Keratinocyte (primary cell): ENCODE data around the gene CCDC167. TPM values are rescaled to one million over a fixed set of nuclear protein-coding genes. Genes with fewer than 3 reads are reported as not detected.

Experiments
- DNase-seq: peaks from one replicate; pipeline ENCODE4 v3.0.0-alpha.2; 2011; ENCODE audit warnings: low read depth, missing footprints, low spot score
- FAIRE-seq: peaks from 2 replicates; lab custom pipeline; 2011; peaks lifted over from hg19 to GRCh38; lab: Jason Lieb, UNC
- H2AFZ ChIP-seq: 2 replicates; pipeline ENCODE4 v1.6.0; 2012; ENCODE audit warnings: low read length, control low read depth, inconsistent platforms; ENCODE audit not compliant: control insufficient read depth
- H3K27ac ChIP-seq: 2 replicates; pipeline ENCODE4 v1.5.1; 2011; ENCODE audit warnings: low read length; ENCODE audit not compliant: control insufficient read depth, insufficient read depth
- H3K27me3 ChIP-seq: 3 replicates; pipeline ENCODE4 v1.6.0; 2011; ENCODE audit warnings: low read length; ENCODE audit not compliant: control insufficient read depth, insufficient read depth; ENCODE audit errors: extremely low read depth
- H3K36me3 ChIP-seq, 2 experiments: 2 replicates in 1 of 2; 3 replicates in 1 of 2; pipeline ENCODE4 v1.5.1; 2011; ENCODE audit warnings: low read length in 2 of 2, mild to moderate bottlenecking in 1 of 2; ENCODE audit not compliant: control insufficient read depth in 2 of 2, insufficient read depth in 2 of 2; ENCODE audit errors: extremely low read depth in 1 of 2
- H3K4me1 ChIP-seq: 3 replicates; pipeline ENCODE4 v1.5.1; 2011; ENCODE audit warnings: low read length; ENCODE audit not compliant: control insufficient read depth, insufficient read depth; ENCODE audit errors: extremely low read depth
- H3K4me2 ChIP-seq: 3 replicates; pipeline ENCODE4 v1.6.0; 2011; ENCODE audit warnings: low read depth, low read length; ENCODE audit not compliant: control insufficient read depth, insufficient read depth; ENCODE audit errors: extremely low read depth
- H3K4me3 ChIP-seq, 3 experiments: fragments of 200-600 bp in 1 of 3; sonication (generic) in 1 of 3; 2 replicates in 2 of 3; 3 replicates in 1 of 3; pipeline ENCODE4 v1.5.1; 2011 to 2016; ENCODE audit warnings: low read length in 3 of 3, mild to moderate bottlenecking in 3 of 3, control low read depth in 2 of 3, inconsistent platforms in 1 of 3, low read depth in 1 of 3, mixed read lengths in 1 of 3, mixed run types in 1 of 3, moderate library complexity in 1 of 3; ENCODE audit not compliant: control insufficient read depth in 2 of 3, insufficient read depth in 2 of 3; ENCODE audit errors: extremely low read depth in 1 of 3
- H3K79me2 ChIP-seq: 2 replicates; pipeline ENCODE4 v1.6.0; 2012; ENCODE audit warnings: low read length; ENCODE audit not compliant: control insufficient read depth, insufficient read depth
- H3K9ac ChIP-seq: 3 replicates; pipeline ENCODE4 v1.6.0; 2011; ENCODE audit warnings: low read length; ENCODE audit not compliant: control insufficient read depth, insufficient read depth; ENCODE audit errors: extremely low read depth
- H3K9me1 ChIP-seq: 3 replicates; pipeline ENCODE4 v1.6.0; 2011; ENCODE audit warnings: low read length; ENCODE audit not compliant: control insufficient read depth, insufficient read depth; ENCODE audit errors: extremely low read depth
- H3K9me3 ChIP-seq: 2 replicates; pipeline ENCODE4 v1.5.1; 2012; ENCODE audit warnings: low read depth, low read length; ENCODE audit not compliant: control insufficient read depth
- H4K20me1 ChIP-seq: 3 replicates; pipeline ENCODE4 v1.6.0; 2011; ENCODE audit warnings: low read length; ENCODE audit not compliant: control insufficient read depth, insufficient read depth; ENCODE audit errors: extremely low read depth
- EZH2 ChIP-seq: IDR thresholded peaks from one replicate; pipeline ENCODE4 v1.6.1; 2012; ENCODE audit warnings: inconsistent platforms, mild to moderate bottlenecking, low read length, moderate library complexity
- dilution Hi-C: fragments of 300-500 bp; cut with MboI; formaldehyde crosslinking; loops from one replicate; pipeline ENCODE4 v1.7.0; 2020; ENCODE audit warnings: low sequenced_read_pairs; ENCODE audit not compliant: extremely low pct_ligation_motif_present
- polyA plus RNA-seq, 5 experiments: library from polyadenylated mRNA; depleted of rRNA in 3 of 5; stranded (reverse) in 3 of 5; stranded (forward) in 1 of 5; unstranded in 1 of 5; fragments of >200 nt; gene quantifications; 1 replicate in 1 of 5; 2 replicates in 3 of 5; 3 replicates in 1 of 5; pipeline versions ENCODE4 v1.2.1 to v1.2.3, GENCODE V29; 2011 to 2012; ENCODE audit warnings: missing spikeins in 2 of 5, low read depth in 1 of 5, low replicate concordance in 1 of 5
- TF ChIP-seq, protein P1 (sequence below), 3 experiments: IDR thresholded peaks in 1 of 3; conservative IDR thresholded peaks in 1 of 3; optimal IDR thresholded peaks in 1 of 3; 2 replicates in 2 of 3; 3 replicates in 1 of 3; pipeline versions ENCODE3 to v1.5.1; 2011; ENCODE audit warnings: low read length in 3 of 3, mild to moderate bottlenecking in 3 of 3, moderate library complexity in 2 of 3, control low read depth in 1 of 3, inconsistent platforms in 1 of 3; ENCODE audit not compliant: insufficient read depth in 2 of 3; ENCODE audit errors: extremely low read depth in 1 of 3

Gene CCDC167
- polyA plus RNA-seq, 1 donor (not counting 4 experiments of a cell fraction or from before 2014, with no cell fraction given) = 39.8 TPM

DNA sequence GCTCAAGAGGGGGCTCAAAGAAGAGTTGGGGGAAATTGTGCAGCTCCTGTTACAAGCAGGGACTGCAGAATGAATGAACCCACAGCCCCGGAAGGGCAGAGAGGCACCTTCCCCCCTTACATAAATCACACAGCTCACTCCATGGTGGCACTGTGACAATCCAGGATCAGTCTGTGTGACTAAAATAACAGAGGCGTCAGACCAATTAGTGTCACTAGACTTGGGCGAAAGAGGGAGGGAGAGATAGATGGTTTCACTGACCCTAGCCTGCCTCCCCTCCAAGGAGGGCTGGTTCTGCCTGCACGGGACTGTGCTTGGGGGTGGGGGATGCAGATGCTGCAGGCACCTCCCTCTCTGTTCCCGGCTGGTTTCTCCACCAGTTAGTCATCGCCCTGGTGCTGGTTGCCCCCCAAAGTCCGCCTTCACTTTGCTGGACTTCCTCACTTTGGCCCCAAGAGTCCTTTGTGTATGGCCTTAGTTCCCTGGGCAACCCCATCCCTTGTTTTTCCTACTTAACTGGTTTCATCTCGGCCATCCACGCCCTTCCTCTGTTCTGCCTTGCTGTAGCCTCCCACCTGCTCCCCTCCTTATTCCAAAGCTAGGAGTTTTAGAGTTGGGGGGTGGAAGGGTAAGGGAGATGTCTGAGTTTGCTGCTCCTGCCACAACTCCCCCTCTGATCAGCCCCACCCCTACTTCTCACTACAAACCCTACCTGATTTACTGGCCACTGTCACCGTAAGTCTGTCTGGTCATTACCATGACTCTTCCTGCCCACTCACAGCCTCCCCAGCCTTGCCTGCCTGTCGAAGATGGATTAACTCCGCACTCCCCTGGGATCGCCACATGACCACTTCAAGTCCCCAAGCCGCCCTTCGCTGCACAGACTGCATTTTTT lies 17.7 kb downstream of the CCDC167 start:
- no peaks in the 10 kb centered on the region for H3K9me1 ChIP-seq
- H3K4me3 ChIP-seq = no peak overlapping the region
- no peaks in the 10 kb centered on the region for H3K9me3 ChIP-seq
- H3K9ac ChIP-seq = no peak overlapping the region
- peaks cover 11% of the 10 kb centered on the region for H3K4me1 ChIP-seq
- no peak for FAIRE-seq
- no peaks in the 10 kb centered on the region for H3K79me2 ChIP-seq
- no peaks in the 10 kb centered on the region for H4K20me1 ChIP-seq
- H3K27me3 ChIP-seq = no peaks in the 10 kb centered on the region
- H3K36me3 ChIP-seq = peaks cover 20 to 32% of the 10 kb centered on the region in 2 experiments
- H2AFZ ChIP-seq = no peak overlapping the region
- TF ChIP-seq, protein P1, sequence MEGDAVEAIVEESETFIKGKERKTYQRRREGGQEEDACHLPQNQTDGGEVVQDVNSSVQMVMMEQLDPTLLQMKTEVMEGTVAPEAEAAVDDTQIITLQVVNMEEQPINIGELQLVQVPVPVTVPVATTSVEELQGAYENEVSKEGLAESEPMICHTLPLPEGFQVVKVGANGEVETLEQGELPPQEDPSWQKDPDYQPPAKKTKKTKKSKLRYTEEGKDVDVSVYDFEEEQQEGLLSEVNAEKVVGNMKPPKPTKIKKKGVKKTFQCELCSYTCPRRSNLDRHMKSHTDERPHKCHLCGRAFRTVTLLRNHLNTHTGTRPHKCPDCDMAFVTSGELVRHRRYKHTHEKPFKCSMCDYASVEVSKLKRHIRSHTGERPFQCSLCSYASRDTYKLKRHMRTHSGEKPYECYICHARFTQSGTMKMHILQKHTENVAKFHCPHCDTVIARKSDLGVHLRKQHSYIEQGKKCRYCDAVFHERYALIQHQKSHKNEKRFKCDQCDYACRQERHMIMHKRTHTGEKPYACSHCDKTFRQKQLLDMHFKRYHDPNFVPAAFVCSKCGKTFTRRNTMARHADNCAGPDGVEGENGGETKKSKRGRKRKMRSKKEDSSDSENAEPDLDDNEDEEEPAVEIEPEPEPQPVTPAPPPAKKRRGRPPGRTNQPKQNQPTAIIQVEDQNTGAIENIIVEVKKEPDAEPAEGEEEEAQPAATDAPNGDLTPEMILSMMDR (optimal IDR thresholded peaks at IDR 0.05 in 1 of 3, IDR thresholded peaks at IDR 0.05 in 1 of 3, conservative IDR thresholded peaks at IDR 0.05 in 1 of 3; ENCODE audit: extremely low read depth in 1 of 3, insufficient read depth in 2 of 3, low read length in 3 of 3) = no peak
- H3K4me2 ChIP-seq = no peak overlapping the region
- no peak overlapping the region for H3K27ac ChIP-seq
- DNase-seq = no peak
- dilution Hi-C loops = no loop called here

DNA sequence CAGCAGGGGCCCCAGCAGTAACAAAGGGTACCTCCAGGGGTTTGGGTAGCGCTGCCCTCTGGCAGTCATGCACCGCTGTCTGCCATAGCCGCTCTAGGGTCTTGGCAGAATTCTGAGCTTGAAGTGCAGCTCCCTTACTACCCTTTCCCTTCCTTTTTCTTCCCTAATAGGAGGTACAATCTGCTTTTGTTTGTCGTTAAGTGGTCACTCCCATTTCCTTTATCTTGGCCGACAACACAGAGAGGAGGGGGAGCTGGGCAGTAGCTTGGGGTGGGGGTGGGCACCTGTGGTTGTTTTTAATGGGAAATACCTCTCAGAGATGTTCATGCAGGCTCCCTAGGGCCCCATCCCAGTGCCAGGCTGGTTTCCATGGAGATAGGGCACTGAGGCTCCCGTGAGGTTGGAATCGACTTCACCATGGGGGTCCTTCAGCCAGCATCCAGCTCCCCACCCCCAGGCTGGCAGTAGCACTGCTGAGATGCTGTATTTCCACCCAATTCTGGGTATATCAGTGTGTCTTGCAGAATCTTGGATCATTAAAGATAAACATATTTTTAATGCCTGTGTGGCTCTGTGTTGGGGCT lies 18.6 kb downstream of the CCDC167 start:
- FAIRE-seq (no peak), DNase-seq (no peak)
- Histone ChIP-seq H3K9me1 (no peaks in the 10 kb centered on the region), H3K27ac (no peak overlapping the region), H3K27me3 (no peaks in the 10 kb centered on the region), H3K36me3 (peaks cover 23 to 34% of the 10 kb centered on the region in 2 experiments), H3K4me3 (no peak overlapping the region), H3K4me1 (peaks cover 11% of the 10 kb centered on the region), H3K79me2 (no peaks in the 10 kb centered on the region), H3K9ac (no peak overlapping the region), H3K4me2 (no peak overlapping the region), H4K20me1 (no peaks in the 10 kb centered on the region), H3K9me3 (no peaks in the 10 kb centered on the region), H2AFZ (no peak overlapping the region)
- TF ChIP-seq, protein P1 (optimal IDR thresholded peaks at IDR 0.05 in 1 of 3, IDR thresholded peaks at IDR 0.05 in 1 of 3, conservative IDR thresholded peaks at IDR 0.05 in 1 of 3; ENCODE audit: extremely low read depth in 1 of 3, insufficient read depth in 2 of 3, low read length in 3 of 3) = no peak
- TF ChIP-seq EZH2 = no peak
- dilution Hi-C loops = no loop called here
